SK-N-SH treated with all-trans-retinoic acid at 6 μM for 48 hours (cell line): ENCODE data around the gene MRPL21.

ENCODE experiments used
- CREB5 ChIP-seq: fragments of 250-450 bp; sonication (Bioruptor Pico); IDR thresholded peaks from 2 replicates; pipeline ENCODE4 v1.5.1; 2020; ENCODE audit warnings: low read depth, mild to moderate bottlenecking, moderate library complexity
- CSRNP3 ChIP-seq: fragments of 250-450 bp; sonication (Bioruptor Pico); IDR thresholded peaks from 2 replicates; pipeline ENCODE4 v1.5.1; 2021; ENCODE audit warnings: mild to moderate bottlenecking, moderate library complexity
- ESRRG ChIP-seq: fragments of 250-450 bp; sonication (Bioruptor Pico); IDR thresholded peaks from 2 replicates; pipeline ENCODE4 v1.6.1; 2021; ENCODE audit warnings: mild to moderate bottlenecking
- ISL1 ChIP-seq: fragments of 250-450 bp; sonication (Bioruptor Pico); IDR thresholded peaks from 2 replicates; pipeline ENCODE4 v2.1.2; 2022; ENCODE audit warnings: mild to moderate bottlenecking, moderate library complexity
- OSR1 ChIP-seq: fragments of 250-450 bp; sonication (Bioruptor Pico); IDR thresholded peaks from 2 replicates; pipeline ENCODE4 v1.8.0; 2022; ENCODE audit warnings: moderate library complexity, mild to moderate bottlenecking, inconsistent platforms
- ZFP3 ChIP-seq: fragments of 250-450 bp; sonication (Bioruptor Pico); IDR thresholded peaks from 2 replicates; pipeline ENCODE4 v1.5.0; 2020; ENCODE audit warnings: mild to moderate bottlenecking, moderate library complexity
- ZNF8 ChIP-seq: fragments of 450-650 bp; formaldehyde crosslinking; IDR thresholded peaks from 2 replicates; pipeline ENCODE4 v1.5.0; 2020; ENCODE audit warnings: mild to moderate bottlenecking, moderate library complexity

- no peak for TF ChIP-seq CREB5 (CRISPR knock-in tag)
- no peak for TF ChIP-seq OSR1
- no peak for TF ChIP-seq CSRNP3
- no peak for TF ChIP-seq ESRRG (CRISPR knock-in tag)
- no peak for TF ChIP-seq ISL1 (CRISPR knock-in tag)
- TF ChIP-seq ZFP3 (CRISPR knock-in tag), result no peak
- no peak for TF ChIP-seq ZNF8 (CRISPR knock-in tag)
Observed at GRCh38 chr11:68938816-68939582, 35.4 kb upstream of the MRPL21 start.
